ENCODE data around the gene AGTRAP.

AGTRAP gene

GRCh38 chr1:11784256-11784992 is 48.5 kb downstream of the AGTRAP start:
- DNase-seq (ENCODE audit: low read depth in 2 of 2): no peak

- no peak for DNase-seq (ENCODE audit: low read depth in 2 of 2)
Measured at GRCh38 chr1:11784993-11785769, 49.2 kb downstream of the AGTRAP start.

DNA sequence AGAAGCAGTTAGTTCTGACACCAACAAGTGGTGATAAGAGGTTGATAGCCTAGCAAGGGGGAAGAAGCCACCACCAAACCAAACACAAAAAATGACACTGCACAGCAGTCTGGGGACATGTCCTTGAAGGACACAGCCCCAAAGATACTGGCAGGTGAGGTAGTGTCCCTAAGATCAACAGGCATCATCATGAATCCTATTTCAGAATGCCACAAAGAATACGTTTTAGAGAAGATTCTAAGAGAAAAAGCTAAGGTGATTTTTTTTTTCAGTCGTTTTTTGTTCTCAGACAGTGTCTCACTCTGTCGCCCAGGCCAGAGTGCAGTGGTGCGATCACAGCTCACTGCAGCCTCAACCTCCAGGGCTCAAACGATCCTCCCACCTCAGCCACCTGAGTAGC is 50.2 kb downstream of the AGTRAP start:
- DNase-seq (ENCODE audit: low read depth in 2 of 2): no peak

DNA sequence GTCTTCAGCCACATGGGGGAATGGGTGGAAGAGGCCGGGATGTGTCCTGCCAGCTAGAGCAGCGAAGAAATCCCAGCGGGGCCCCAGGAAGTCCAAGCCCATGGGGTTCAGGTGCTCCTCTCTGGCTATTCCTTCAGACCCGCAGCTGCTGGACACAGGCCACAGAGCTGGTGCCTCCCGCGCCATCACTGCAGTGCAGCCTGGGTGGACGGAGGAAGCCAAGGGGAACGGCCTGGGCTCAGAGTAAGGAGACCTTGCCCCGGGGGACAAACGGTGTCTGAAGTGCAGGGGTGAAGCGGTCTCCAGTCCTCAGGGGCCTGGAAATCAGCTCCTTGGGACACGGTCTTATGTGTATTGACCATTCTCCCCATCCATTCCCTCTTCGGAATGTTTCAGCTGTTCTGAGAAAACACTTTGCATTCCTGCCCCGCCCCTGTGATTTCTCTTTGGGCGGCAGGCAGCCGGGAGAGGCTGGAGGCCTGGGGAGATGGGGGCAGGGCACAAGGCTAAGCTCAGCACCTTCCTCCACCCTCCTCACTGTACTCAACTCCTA is 51.4 kb downstream of the AGTRAP start:
- no peak for DNase-seq (ENCODE audit: low read depth in 2 of 2)

DNA sequence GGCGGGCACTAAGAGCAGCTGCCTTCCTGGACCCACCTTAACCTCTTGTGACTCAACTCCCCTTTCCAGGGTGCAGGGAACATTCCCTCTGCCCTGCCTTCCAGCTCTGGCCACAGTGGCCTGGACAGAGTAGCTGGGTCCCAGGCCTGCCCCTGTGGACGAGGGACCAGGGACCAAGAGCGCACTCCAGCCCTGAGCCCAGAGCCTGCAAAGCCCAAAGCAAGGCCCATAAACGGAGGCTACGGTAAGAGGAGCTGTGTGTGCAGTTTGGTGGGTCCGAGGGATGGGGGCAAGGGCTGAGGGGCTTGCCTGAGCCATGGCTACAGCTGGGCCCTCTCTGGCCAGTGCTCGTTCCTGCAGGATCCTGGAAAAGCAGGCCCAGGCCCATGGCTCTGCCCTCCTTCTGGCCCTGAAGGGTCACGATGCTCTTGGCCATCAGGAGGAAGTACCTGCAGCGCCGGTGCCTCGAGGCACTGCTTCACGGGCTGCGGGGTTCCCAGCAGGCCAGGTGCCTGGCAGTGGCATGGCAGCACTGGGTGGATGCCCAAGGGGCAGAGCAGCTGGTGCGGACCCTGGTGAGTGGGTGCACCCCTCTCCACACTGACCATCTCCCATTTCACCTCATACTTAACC is 52.0 kb downstream of the AGTRAP start:
- no peak for DNase-seq (ENCODE audit: low read depth in 2 of 2)

- no peak for DNase-seq (ENCODE audit: low read depth in 2 of 2)
Measured at GRCh38 chr1:11788549-11789053, 52.7 kb downstream of the AGTRAP start.

DNA sequence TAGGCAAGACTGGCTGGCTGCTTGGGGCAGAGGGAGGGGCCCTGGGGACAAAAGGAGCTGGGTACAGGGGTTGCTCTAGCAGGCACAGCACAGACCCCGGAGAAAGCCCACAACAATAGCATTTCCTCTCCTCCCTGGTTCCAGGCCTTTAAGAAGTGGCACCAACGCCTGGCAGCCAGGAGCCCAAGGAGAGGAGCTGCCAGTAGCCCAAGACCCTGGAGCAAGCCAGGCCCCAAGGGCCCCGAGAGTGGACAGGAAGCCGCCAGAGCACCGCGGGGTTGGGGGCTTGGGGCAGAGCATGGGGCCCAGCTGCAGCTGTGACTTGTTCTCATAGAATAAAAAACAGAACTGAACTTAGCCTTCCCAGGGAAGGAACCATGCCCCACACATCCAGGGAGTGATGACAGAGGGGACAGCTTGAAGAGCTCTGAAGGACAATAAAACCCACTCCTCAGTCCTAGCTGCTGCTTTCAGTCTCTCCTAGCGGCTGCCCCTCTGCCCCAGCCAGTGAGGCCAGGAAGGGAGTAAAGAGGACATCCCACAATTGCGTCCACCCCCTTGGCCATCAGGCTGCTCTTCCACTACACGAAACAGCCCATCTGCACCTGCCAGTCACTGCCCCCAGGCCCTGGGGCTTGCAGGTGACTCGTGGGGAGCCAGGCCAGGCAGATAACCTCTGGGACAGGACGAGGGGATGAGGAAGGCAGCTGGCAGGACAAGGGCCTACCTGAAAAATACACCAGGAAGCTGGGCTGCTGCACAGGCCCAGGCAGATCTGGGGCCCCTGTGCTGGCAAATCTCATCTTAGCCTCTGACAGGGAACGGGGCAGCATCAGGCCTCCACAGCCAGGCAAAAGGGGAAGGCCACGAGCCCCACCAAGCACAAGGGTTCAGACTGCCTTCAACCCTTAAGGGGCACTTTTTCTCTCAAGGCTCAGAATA is 53.5 kb downstream of the AGTRAP start:
- no peak for DNase-seq (ENCODE audit: low read depth in 2 of 2)

DNA sequence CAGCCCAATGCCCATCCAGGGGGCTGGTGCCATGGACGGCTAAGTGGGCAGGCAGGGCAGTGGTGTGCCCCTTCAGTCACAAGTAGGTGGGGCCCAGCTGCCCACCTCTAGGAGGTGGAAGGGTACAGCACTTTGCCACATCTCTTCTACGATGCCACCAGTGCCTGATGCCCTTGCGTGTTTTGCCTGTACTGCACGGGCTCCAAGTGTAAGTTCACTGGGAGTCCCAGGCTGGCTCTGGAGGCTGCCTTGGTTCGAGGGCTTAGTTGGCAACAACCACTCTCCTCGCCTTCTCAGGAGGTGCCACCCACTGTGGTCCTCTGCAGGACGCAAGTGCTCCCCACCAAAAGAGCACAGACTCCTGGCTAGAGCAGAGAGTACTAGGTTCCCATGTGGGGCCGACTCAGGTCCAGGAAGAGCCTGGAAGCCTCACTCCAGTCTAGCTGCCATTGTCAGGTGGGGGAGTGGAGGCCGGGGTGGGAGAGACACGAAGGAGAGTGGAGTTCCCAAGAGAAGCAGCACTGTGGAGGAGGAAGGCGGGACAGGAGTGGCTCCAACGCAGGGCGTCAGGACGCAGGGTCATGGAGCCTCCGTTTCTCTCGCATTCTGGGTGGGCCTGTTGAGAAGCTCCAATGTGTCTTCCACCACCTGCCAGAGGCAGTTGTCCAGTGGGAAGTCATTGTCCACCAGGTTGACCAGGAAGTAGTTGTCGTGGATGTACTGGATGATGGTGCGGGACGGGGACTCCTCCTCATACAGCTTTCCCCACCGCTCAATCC is 54.4 kb downstream of the AGTRAP start:
- no peak for DNase-seq (ENCODE audit: low read depth in 2 of 2)

DNA sequence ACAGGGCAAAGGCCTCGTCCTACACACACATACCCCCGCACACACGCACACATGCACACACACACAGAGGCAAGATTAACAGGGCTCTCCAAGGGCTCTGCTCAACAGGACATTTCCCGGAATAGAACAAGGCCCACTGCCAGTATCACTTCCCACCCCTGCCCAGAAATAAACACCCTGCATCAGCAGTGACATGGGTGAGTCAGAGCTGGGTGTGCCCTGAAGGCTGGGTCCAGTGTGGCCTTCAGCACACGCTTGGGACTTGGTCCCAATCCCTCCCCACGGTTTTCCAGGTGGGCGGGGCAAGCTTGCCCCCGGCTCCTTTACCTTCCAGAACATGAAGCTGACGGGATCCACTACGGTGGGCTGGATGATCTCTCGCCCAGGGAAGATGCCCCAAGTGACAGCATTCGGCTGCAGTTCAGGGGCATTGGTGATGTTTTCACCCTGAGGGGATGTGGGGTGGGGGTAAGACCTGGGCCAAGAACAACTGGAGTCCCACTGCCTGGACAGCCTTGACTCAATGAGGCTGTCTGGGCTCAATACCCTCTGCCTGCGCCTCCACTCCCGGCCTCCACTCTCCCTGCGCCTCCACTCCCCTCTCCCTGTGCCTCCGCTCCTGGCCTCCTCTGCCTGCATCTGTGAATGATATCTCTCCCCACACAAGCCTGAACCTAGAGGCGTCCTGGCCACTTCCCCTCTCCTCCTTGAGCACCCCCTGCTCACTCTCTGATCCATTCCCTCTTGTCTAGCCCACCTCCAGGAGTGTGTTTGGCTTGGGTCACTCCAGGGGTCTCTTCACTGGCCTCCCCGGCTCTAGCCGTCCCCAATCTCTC is 55.2 kb downstream of the AGTRAP start:
- no peak for DNase-seq (ENCODE audit: low read depth in 2 of 2)

GRCh38 chr1:11792106-11792505 is 56.2 kb downstream of the AGTRAP start:
- no peak for DNase-seq (ENCODE audit: low read depth in 2 of 2)

DNA sequence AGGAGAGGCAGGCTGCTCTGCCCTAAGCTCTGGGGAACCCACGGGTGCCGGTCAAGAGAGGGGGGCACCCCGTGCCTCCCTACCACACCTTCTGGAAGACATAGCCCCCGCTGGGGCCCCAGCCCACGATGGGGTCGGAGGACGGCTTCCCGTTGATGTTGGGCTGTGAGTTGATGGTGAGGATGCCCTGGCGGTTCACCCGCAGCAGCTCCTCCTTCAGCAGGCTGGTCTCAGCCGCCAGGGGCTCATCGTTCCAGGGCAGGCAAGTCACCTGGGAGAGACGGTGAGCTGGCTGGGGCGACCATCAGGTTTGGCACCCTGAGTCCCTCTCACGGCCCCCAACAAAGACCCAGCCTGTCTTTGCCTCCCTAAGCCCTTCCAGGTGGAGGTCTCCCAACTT is 57.9 kb downstream of the AGTRAP start:
- DNase-seq (ENCODE audit: low read depth in 2 of 2): no peak

GRCh38 chr1:11794446-11795237 is 58.7 kb downstream of the AGTRAP start:
- no peak for DNase-seq (ENCODE audit: low read depth in 2 of 2)

DNA sequence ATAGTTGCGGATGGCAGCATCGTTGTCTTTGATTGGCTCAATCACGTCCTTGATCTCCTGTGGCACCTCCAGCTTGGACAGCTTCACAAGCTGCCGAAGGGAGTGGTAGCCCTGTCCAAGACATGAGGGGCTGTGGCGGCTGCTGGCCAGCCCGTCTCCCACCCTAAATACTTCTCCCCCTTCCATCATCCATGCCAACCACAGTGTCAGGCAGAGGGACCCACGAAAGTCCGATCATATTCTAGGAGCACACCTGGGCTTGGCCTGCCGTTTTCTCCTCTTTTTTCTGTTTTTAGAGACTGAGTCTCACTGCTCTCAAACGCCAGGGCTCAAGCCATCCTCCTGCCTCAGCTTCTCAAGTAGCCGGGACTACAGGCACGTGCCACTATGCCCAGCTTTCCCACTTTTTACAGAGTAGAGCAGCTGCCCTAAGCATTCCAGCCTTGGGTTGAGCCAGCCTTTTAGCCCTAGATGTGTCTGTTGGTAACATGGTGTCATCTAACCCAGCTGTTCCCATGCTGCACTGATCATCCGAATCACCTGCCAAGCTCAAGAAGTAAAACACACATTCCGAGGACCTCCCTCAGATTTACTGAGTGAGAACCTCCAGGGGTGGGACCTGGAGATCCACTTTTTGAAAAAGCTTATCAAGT is 59.4 kb downstream of the AGTRAP start:
- DNase-seq (ENCODE audit: low read depth in 2 of 2): no peak

DNA sequence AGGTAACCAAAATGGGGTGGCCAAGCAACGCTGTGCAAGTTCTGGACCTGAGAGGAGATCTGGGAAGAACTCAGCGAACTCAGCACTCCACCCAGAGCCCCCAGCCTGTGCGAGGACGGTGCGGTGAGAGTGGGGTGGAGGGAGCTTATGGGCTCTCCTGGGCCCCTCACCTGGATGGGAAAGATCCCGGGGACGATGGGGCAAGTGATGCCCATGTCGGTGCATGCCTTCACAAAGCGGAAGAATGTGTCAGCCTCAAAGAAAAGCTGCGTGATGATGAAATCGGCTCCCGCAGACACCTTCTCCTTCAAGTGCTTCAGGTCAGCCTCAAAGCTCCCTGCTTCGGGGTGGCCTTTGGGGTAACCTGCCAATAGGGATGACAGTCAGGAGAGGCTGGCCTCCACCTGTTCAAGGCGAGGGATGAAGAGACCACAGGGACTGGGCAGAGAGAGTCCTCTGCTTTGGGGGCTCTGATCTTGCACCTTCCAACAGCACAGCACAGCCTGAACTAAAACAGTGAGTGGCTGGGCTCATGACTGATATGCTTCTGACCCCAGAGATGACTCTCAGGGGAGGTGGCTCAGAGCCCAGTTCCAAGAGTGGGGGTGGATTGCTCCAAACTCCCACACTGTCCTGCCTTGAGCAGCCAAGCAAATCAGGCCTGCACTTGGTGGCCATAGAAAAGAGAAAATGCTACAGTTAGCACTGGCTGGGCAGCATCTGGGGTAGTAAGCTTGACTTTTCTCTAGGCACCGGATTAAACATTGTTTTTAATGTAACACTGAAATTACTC is 60.3 kb downstream of the AGTRAP start:
- no peak for DNase-seq (ENCODE audit: low read depth in 2 of 2)

DNA sequence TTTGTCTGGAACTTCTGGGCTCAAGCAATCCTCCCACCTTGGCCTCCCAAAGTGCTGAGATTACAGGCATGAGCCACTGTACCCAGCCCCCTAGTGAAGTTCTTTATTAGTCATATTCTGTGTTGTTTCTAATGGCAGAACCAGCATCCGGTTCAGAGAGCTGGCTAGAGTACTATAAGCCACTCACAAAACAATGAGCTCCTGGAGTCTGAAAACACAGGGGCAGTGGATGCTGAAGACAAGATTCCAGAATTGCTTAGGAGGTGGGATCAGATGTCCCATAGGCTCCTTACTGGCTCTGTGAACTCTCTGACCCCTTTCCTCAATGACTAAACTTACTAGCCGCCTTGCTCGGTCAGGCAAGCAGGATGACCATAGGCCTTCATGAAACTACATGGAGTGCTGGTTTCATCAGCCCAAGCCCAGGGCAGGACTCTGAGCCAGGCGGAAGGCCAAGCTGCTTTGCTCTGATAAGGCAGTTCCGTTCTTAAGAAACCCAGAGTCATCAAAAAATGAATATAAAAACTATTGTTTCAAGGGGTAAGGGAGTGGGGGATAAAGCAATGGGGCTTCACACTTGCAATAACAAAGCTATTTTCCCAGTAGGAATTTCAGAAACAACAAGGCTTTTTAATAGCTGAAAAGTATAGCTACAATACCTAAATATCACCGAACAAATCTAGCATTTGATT is 61.7 kb downstream of the AGTRAP start:
- no peak for DNase-seq (ENCODE audit: low read depth in 2 of 2)

DNA sequence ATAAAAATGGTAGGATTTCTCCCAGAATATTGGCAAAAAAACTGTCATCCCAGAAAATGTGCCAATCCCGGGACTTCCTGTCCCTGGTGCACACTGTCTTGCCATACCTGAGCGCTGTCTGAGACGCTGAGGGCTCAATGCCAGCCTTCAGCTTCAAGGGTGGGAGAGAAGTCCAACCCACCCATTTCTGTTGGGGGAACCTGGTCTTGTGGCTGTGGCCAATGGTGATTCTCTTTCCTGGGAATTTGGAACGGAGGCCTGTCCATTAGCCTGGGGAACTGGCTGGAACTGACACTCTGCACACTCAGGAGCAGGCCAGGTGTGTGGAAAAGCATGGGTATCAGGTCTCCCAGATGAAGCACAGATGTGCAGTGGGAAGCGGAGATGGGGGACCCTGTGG is 63.2 kb downstream of the AGTRAP start:
- no peak for DNase-seq (ENCODE audit: low read depth in 2 of 2)

DNA sequence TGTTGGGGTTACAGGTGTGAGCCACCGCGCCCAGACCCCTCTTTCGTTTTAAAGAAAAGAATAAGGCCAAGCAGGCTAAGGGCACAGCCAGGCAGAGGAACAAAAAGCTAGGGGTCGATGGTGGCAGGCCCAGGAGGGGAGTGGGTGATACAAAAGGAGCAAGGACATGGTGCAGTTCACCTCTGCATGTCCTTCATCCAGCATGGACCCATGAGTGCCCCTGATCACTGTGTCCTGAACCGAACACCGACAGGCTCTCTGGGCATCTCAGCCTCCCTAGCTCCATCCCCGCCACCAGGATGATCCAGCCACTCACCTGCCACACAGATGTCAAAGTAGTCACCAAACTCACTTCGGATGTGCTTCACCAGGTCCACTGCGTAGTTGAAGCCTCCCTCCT is 64.0 kb downstream of the AGTRAP start:
- no peak for DNase-seq (ENCODE audit: low read depth in 2 of 2)
